Muscle layer of duodenum (tissue), 2 donors: Measurements from ENCODE around the gene MPST.

Experiments
- H3K27ac ChIP-seq: one replicate; pipeline ENCODE4 v1.7.0; 2013; ENCODE audit warnings: mild to moderate bottlenecking, low read length
- H3K27me3 ChIP-seq: one replicate; pipeline ENCODE4 v1.7.0; 2013; ENCODE audit warnings: low read depth, mild to moderate bottlenecking, control low read depth, low read length
- H3K36me3 ChIP-seq, 2 donors: one replicate each; pipeline ENCODE4 v1.7.0; 2013; ENCODE audit warnings: low read length in 2 of 2, control low read depth in 1 of 2, mild to moderate bottlenecking in 1 of 2; ENCODE audit not compliant: insufficient read depth in 2 of 2, control insufficient read depth in 1 of 2
- H3K4me1 ChIP-seq, 2 donors: one replicate each; pipeline ENCODE4 v1.7.0; 2013; ENCODE audit warnings: low read length in 2 of 2, mild to moderate bottlenecking in 2 of 2, control low read depth in 1 of 2, moderate library complexity in 1 of 2; ENCODE audit not compliant: insufficient read depth in 2 of 2, control insufficient read depth in 1 of 2
- H3K4me3 ChIP-seq, 2 donors: one replicate each; pipeline ENCODE4 v1.7.0; 2013; ENCODE audit warnings: low read length in 2 of 2, low read depth in 1 of 2, mild to moderate bottlenecking in 1 of 2
- H3K9me3 ChIP-seq, 2 donors: one replicate each; pipeline ENCODE4 v1.7.0; 2013; ENCODE audit warnings: low read length in 2 of 2, control low read depth in 1 of 2, mild to moderate bottlenecking in 1 of 2; ENCODE audit not compliant: control insufficient read depth in 1 of 2
- donor health status: healthy.

The MPST gene

DNA sequence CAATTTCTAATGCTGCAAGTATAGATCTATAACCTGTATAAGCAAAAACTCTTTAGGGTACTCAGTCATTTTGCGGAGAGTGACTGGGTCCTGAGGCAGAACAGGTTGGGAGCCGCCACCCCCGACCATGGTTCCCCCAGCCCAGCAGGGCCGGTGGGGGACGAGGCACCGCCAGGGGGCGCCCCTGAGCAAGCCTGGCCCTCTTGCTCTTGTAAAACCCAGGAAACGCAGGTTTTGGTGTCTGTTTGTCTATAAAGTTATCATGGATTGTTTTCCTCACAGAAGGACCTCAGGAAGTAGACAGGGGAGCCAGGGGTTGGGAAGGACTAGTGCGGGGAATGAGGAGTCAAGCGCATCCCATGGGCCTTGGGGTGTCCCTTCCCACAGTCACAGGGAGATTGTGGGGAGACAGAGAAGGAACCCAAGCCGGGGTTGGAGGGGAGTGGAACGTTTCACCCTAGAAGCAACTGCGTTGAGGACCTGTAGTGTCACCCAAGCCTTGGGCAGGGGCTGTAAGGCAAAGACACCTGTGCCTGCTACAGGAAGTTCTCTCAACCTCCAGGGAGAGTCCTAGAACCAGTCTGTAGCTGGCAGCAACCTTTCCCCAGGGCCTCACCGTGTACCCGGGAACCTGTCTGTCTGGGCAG, 58.4 kb downstream of the MPST start:
- H3K9me3 ChIP-seq = no peaks in the 10 kb centered on the region
- H3K27me3 ChIP-seq = peaks cover 7% of the 10 kb centered on the region
- H3K27ac ChIP-seq = no peak overlapping the region
- H3K4me1 ChIP-seq = no peaks in the 10 kb centered on the region
- H3K36me3 ChIP-seq = no peaks in the 10 kb centered on the region
- H3K4me3 ChIP-seq = no peak overlapping the region

DNA sequence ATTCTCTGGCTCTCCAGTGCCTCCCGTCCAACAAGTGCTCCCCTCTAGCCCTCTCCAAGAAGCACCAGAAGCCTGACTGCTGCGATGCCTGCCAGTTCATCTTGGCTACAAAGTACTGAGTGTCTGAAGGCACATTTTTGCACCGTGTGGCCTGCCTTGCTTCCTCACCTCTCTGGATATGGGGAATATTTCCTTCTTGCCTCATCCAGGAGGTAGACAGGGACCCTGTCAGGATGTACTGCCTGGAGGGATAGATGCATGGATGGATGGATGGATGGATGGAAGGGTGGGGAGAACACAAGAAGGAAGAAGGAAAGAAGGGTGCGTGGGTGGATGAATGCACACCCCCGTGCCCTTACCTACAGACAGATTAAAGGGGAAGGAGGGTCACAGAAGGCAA, 59.6 kb downstream of the MPST start:
- no peaks in the 10 kb centered on the region for H3K36me3 ChIP-seq
- peaks cover 7% of the 10 kb centered on the region for H3K27me3 ChIP-seq
- no peaks in the 10 kb centered on the region for H3K4me1 ChIP-seq
- H3K27ac ChIP-seq = no peak overlapping the region
- H3K4me3 ChIP-seq = no peak overlapping the region
- H3K9me3 ChIP-seq = no peaks in the 10 kb centered on the region
